HG03039 (cell line): Measurements from ENCODE around the gene PRAF2.

Experiments used
- ATAC-seq: cut with Tn5 transposase; IDR thresholded peaks from one replicate; pipeline ENCODE4 v1.9.1; 2021; ENCODE audit warnings: mild to moderate bottlenecking, moderate library complexity; ENCODE audit not compliant: unreplicated experiment

PRAF2 gene

DNA sequence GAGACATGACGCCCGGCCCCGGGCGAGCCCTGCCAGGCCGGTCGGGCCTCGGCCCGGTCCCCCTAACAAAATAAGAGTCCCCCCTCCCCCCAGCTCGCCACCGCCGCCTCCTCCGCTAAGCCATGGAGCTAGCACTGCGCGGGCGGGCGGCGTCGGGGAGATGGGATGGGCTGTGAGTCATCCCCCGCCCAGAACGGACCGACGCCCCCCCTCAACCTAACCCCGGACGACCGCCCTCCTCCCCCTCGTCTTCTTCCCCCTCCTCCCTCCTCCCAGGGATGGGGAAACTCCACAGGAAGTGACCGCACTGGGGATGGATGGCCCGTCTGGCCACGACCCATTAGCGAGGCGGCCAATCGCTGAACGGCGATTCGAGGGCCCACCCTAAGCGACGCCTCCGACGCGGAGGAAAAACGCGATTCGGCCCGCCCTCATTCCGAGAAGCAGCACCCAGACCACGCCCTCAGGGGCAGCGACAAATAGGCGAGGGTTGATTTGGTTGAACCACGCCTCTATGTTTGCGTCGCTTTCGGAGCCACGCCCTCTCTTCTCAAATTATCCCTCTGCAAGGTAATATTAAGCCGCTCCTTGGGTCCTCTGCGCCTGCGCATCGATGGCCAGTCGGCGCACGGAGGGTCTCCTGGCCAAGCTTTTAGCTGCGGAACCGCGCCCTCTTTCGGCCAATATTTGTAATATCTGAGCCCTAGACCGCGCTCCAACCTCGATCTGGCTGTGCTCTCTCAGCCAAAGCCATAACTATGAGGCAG is 30.4 kb downstream of the PRAF2 start, which contains the start of gene TFE3:
TFE3 (minus strand) TSS at position 138 of the 767 bp plus-strand sequence; CDS start at position 7, 131 bp downstream.
- peak; percentile 90 for ATAC-seq

DNA sequence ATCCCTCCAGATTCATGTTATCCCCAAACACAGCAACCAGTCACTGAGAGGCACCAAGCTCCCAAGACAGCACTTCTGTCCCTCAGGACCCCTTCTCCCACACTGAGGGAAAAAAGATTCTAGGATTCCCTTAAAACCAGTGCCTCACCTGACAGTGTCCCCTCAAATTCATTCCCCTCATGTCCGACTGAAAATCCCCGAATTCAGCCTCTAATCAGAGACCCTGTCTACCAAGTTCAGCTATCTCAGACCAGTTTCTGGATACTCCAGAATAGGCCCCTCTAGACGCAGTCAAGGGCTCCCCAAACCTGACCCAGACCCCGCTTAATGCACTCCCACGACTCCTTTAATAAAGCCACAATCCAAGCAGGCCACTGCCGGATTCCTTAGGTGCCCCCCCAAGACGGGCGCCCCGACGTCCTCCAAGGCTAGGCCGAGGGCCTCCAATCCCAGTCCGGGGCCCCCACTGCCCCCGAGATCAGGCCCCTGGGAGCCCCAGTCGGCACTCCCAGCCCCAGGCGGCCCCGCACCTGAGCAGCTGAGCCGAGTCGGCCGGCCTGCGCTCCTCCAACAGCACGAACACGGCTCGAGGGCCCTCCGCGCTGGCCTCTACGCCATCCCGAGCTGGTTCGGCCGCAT is 31.1 kb downstream of the PRAF2 start:
- ATAC-seq: no peak

DNA sequence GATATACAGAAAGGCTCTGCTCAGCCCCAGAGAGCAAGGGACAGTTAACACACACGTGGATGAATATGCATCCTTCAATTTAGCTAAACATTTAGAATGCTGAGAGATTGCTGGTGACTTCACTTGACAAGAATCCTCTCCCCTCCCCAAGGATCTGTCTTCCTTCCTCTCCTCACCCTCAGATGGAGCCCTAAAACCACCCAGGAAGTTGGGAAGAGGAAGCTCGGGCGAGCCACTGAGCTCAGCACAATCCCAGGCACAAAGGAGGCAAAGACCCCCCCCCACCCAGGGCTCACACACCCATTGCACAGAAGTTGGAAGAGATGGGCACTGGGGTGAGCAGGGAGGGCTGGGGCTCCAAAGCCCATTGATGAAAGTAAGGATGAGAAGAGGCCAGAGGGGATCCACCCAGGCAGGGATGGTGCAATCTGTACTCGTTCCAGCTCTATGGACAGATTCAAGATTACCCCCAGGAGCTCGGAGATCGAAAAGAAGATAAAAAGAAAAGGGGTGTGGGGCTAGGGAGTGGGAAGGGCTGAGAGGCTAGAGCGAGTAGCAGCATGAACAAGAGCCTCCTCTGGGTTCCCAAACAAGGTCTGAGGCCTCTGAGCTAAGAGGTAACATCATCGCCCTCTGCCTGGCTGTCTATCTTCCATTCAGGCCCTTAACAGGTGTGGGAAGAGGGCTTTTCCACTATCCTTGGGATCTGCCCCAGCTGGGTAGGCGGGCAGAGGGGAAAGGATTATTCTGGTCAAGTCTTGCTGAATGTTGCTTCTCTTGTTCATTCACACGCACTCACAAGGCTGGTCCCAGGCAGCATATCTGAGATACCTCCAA is 31.8 kb downstream of the PRAF2 start:
- no peak for ATAC-seq

DNA sequence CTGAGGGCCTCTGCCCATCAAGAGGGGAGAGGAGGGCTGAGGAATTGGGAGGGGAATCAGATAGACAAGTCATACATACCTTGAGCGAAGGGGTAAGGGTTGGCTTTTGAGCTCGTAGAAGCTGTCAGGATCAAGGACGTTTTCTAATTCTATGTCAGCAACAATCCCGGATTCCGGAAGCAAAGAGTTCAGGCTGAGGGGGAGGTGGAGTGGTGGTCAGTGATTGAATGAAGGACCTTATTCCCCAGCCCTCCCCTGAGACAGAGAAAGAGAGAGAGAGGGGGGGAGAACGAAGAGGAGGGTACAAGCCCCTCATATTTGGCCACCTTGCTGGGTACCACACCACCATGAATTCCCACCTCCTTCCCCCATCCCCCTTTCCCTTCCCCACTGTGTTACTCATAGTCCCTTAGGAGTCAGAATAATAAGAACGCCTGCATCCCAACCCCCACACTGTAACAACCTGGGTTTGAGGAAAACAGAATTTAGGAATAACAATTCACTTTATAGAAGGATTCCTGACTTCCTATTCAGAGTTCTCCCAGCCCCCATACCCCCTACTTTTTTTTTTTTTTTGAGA is 33.3 kb downstream of the PRAF2 start:
- ATAC-seq: no peak

DNA sequence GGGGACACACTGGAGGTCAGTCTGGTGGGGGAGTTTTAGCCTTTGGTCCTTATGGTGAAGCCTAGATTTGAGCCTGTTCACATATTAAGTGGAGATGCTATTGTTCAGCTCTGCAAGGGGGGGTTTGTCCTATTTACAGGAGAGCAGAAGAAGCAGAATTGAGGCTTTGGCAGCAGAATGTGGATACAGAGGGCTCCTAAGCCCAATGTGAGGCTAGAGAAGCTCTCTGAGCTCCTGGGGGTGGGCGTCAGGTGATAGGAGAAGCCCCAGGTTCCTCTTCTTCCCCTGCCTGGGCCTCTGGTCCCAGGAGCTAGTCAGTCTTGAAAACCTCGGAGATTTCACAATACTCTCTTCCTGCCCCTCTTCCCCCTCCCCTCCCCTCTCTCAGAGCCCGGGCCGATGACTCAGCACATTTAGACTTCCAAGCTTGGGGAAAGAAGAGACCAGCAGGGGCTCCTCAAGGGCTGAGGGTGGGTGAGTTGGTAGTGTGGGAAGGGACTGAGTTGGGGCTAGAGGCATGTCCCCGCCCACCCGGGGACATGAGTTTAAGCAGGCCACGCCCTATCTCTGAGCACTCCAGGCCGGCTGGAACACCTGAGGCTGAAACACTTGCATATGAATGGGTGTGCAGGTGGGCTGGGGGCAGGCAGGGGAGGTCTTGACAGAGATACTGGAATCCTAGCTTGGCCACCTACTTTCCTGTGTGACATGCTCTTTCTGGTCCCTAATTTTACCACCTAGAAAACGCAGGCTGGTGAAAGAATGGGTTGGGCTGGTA is 34.0 kb downstream of the PRAF2 start:
- ATAC-seq: no peak

DNA sequence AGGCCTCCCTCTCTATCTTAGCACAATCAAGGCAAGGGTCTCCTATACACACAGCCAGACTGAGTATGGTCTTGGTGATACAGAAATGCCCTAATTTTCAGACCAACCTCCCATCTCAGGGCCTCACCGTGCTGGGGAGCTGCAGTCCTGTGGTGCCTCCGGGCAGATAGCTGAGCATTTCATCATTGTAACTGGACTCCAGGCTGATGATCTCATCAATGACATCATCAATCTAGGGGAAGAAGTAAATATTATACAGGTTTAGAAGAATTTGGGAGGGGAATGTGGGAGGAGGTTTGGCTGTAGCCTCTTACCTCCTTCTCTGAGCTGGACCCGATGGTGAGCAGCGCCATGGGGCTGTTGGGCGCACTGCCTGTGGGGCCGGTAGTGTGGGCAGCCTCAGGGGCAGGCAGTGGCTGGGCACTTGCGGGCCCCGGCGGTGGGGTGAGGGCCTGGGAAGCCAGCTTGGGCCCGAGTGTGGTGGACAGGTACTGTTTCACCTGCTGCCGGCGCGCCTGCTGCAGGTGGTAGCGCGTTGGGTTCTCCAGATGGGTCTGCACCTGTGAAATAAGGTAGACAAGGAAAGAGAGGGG is 35.8 kb downstream of the PRAF2 start:
- ATAC-seq: no peak

DNA sequence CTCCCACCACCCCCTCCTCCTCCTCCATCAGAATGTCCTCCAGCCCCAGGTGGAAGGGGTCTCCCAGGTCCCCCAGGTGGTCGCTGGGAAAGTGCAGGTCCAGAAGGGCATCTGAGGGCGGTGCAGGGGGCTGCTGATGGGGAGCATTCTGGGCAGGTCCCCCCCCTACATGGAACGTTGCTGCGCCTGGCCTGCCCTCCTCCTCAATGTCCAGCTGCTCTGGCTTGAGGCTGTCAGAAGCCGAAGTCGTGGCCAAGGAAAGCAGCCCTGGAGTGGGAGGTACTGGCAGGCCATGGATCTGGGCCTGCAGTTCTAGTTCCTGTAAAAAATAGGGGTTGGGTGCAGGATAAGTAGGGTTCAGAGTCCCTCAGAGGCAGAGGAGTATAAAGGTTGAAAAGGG is 43.5 kb downstream of the PRAF2 start:
- ATAC-seq: no peak

DNA sequence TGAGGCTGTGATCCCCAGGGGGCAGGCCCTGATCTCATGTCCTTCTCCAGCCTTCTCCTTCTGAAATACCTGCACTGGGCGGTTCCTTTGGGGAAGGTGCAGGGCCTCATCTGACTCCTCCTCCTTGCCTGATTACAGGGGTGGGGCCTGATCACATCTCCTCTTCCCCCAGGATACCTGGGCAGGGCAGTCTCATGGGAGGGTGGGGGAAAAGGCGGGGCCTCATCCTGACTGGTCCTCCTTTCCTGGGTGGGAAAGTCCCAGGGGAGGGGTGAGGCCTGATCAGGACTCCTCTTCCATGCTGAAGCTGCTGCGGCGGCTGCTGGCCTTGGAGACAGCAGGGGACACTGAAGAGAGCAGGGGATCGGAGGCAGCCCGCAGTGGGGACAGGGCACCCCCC is 43.9 kb downstream of the PRAF2 start:
- ATAC-seq: no peak
